NCI-H510A (cell line): Measurements from ENCODE around the gene TRPC4AP.
"Not testable (repeated sequence)": the region's sequence is repeated elsewhere in the genome, so short reads cannot be mapped to it uniquely, and the experiment has no call there.

Experiments
- DNase-seq: peaks from one replicate; lab custom pipeline; 2025; lab: John Stamatoyannopoulos, UW

TRPC4AP gene

DNA sequence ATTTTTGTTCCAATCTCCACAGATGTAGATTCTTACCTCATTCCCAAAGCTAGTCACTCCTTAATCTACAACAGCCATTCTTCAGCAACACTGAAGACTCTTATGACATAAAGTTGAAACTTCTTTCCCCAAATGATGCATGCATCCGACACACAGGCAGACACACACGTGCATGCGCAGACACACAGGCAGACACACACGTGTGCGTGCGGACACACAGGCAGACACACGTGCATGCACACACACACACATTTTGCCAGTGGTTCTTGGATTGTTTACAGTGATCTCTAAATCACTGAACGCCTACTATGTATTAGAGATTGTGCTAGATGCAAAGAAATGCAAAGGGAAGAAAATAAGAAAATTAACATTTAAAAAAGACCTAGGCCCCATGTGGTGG lies 9.0 kb upstream of the TRPC4AP start:
- no peak for DNase-seq

DNA sequence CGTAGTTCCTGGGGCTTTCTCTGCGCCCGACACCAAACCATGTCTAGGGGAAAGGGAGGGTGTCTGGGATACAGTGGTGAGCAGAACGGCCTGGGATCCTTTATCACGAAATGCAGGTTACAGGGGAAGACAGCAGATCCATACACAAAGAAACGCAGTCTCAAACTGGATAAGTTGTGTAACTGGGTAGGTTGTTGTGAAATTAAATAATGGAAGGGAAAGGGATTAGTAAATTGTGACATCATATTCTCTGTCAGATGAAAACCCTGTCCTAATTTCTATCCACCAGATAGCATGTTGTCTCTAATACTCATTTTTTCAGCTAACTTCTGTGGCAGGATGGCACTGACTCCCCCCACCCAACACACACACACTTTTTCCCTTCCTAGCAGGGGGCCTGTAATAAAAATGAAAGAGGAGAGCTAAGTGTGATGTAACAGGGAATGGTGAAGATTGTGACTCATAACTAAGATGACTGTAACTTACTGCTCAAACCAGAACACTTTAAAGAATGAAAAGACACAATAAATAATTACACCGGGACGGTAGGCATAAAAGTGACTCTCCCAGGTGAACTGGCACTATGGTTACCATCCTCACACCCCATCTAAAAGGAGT lies 769 bp upstream of the TRPC4AP start:
- no peak for DNase-seq

DNA sequence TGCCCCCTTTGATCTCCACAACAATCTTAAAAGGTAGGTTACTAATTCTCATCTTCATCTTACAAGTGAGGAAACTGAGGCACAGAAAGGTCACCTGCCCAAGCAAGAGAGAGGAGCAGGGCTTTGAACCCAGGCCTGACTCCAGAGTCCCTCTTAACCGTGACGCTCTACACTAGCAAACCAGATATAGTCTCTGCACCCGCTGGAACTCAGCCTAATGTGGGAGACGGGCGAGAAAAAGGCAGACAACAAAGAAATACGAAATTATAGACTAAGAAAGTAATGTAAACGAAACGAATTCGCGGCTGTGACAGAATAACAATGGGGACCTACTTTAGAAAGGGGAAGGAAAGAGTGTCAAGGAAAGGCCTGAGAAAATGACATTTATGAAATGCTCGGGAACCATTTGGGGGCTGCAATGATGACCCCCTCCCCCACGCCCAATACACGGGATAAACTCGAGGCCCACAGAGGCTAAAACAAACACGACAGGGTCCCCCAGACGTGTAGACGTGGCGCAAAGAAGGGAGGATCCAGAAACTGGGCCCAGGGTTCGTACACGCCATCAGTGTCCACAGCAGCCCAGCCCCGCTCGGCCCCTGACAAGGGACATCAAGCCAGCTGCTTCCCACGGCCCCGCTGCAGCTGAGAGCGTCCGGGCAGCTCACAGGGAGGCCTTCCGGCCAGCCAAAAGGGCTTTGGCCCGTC lies 637 bp downstream of the TRPC4AP start:
- no peak for DNase-seq

DNA sequence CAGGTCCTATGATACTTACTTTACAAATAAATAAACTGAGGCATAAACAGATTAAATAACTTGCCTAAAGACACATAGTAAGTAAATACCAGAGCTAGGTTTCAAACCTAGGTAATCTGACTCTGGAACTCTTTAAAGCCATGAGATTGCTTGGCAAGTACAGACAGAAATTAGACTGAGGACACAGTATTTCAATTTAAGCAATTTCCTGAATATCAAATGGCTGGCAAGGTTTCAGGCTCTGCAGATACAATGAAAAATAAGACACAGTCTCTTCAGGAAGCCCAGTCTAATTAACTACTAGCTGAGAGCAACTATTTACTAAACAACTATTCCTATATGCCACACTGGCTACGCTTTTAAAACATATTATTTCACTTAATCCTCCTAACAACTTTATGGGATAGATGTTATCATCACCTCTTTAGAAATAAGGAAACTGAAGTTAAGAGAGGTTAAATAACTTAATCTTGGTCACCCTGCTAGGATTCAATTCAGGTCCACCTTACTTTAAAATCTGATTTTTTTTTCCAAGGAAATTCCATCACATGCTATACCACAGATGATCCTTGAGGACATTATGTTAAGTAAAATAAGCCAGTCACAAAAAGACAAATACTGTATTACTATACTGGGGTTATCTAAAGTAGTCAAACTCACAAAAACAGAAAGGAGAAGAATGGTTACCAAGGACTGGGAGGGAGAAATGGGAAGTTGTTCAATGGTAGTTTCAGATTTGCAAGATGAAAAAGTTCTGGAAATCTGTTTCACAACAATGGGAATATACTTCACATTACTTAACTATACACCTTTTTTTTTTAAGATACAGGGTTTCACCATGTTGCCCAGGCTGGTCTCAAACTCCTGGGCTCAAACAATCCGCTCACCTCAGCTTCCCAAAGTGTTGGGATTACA lies 4.1 kb downstream of the TRPC4AP start:
- DNase-seq: no peak

DNA sequence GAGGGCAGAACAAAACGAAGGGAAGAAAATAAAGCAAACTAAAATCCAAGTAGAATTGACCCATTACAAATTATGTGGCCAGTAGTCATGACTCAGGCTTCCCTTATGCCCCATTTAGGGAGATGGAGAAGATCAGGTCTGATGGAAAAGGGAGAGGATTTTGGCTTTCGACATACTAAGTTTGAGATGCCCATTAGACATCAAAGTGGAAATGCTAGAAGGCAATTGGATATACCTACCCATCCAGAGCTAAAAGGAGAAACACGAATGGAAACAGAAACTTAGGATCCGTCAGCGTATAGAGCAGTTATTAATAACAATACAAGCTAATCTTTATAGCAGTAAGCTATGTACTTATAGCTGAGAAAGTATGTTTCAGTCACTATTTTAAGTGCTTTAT lies 4.8 kb downstream of the TRPC4AP start:
- DNase-seq: no peak

DNA sequence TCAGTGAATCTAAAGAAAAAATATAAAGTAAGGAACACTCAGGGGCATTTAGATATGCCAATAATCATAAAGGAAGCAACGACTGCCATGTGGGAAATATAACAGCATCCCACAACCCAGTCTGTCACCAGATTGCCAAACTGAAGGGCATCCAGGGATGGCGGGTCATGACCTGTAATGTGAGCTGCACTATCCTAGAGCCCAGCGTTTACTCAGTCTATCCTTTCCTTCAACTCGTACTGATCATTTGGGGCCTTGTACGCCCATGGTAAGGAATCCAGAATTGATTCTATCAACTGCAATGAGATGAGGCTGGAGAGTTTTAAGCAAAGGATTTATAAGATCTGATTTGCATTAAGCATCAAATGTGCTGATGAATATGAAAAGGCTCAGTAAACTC lies 5.3 kb downstream of the TRPC4AP start:
- DNase-seq: no peak

DNA sequence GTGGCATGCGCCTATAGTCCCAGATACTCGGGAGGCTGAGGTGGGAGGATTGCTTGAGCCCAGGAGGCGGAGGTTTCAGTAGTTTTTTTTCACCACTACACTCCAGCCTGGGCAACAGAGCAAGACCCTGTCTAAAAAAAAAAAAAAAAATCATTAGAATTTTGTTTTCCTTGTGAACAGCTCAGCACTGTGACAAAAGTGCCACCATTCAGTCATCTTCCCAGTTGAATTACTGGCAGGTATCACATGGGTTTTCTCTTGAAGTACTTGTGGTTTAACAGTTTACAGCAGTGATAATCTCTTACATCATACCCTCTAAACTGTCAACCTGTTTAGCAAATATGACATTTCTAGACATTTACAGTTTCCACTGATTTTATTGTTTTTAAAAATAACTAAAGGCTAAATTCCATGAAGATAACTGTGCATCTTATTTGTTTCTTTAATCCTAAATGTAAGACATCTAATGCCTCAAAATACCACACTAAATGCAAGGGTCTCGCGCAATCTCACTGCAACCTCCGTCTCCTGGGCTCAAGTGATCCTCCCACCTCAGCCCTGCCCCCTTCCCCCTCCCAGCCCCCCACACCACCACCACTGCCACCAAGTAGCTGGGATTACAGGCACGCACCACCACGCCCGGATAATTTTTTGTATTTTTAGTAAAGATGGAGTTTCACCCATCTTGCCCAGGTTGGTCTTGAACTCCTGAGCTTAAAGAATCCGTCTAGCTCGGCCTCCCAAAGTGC lies 7.0 kb downstream of the TRPC4AP start:
- DNase-seq: no peak

DNA sequence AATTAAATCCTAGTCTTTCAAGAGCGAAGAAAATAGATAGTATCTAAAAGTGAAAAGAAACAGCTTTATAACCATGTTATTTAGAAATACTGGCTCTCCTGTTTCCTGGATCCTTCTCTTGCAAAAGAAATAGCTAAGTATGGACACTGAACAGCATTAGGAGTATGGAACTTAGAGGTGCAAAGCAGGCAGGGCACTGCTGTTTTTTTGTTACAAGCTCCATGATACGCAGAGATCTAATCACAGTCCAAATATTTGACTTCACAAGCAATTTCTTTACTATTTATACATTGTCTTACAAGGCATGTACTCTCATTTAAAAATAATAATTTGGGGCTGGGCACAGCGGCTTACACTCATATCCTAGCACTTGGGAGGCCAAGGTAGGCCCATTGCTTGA lies 7.6 kb downstream of the TRPC4AP start:
- no peak for DNase-seq

DNA sequence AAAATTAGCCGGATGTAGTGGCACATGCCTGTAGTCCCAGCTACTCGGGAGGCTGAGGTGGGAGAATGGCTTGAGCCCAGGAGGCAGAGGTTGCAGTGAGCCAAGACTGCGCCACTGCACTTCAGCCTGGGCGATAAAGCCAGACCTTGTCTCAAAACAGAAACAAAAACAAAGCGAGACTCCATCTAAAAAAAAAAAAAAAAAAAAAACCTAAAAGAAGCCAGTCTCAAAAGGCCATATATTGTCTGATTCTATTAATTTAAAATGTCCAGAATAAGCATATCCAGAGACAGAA lies 12.3 kb downstream of the TRPC4AP start:
- DNase-seq: not testable (repeated sequence)

DNA sequence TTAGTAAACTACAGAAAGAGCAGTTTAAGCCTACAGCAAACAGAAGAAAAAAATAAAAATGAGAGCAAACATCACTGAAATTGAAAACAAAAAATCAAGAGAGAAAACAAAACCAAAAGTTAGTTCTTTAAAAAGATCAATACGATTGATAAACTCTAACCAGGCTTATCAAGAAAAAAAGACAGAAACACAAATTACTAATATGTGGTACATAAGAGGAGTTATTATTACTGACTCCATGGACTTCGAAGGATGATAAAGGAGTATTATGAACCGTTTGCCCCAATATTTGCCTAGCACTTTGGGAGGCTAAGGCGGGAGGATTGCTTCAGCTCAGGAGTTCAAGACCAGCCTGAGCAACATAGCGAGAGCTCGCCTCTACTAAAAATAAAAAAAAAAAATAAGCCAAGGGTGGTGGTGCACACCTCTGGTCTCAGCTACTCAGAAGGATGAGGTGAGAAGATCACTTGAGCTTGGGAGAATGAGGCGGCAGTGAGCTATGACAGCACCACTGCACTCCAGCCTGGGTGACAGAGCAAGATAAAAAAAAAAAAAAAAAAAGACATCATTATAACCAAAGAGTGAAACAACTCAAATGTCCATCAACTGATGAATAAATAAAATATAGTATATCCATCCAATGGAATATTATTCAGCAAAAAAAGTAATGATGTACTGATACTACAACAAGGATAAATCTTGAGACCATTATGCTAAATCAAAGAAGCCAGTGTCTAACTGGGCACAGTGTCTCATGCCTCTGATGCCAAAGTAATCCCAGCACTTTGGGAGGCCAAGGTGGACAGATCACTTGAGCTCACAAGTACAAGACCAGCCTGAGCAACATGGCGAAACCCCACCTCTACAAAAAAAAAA lies 12.9 kb downstream of the TRPC4AP start:
- DNase-seq: no peak

DNA sequence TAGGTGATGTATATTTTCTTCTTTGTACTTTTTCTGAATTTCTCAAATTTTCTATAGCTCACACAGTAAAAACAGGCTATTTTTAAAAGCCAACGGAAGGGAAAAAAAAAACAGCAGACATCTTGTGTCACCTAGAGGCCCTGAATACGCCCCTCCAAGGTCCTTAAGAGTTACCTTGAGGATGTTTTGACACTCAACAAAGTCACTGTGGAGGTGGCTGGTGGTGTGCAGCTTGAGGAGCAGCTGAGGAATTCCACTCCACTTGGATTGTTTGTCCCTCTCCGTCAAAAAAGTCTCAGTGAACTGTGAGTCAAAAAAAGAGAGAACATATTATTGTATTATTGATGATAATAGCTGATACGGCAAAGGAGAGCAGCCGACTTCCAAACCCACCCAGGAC lies 14.7 kb downstream of the TRPC4AP start:
- DNase-seq: no peak

DNA sequence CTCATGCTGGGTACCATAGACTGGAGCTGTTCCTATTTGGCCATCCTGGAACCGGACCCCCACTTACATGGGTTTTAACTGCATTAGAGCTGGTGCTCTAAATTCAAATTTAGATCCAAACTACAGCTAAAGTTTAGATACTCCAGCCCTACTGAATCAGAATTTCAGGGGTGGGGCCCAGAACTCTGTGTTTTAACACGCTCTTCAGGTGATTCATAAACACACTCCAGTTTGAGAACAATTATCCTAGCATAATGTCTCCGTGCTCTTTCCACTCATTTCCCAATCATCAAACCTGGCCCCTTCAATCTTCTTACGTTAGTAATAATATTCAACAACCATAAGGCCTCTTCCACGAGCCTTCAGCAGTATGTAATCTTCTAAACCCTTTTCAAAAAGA lies 15.3 kb downstream of the TRPC4AP start:
- DNase-seq: no peak

DNA sequence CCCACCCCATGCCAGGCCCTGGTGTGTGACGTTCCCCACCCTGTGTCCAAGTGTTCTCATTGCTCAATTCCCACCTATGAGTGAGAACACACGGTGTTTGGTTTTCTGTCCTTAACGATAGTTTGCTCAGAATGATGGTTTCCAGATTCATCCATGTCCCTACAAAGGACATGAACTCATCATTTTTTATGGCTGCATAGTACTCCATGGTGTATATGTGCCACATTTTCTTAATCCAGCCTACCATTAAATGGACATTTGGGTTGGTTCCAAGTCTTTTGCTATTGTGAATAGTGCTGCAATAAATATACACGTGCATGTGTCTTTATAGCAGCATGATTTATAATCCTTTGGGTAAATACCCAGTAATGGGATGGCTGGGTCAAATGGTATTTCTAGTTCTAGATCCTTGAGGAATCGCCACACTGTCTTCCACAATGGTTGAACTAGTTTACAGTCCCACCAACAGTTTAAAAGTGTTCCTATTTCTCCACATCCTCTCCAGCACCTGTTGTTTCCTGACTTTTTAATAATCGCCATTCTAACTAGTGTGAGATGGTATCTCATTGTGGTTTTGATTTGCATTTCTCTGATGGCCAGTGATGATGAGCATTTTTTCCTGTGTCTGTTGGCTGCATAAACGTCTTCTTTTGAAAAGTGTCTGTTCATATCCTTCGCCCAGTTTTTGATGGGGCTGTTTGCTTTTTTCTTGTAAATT lies 21.0 kb downstream of the TRPC4AP start:
- not testable (repeated sequence) for DNase-seq

DNA sequence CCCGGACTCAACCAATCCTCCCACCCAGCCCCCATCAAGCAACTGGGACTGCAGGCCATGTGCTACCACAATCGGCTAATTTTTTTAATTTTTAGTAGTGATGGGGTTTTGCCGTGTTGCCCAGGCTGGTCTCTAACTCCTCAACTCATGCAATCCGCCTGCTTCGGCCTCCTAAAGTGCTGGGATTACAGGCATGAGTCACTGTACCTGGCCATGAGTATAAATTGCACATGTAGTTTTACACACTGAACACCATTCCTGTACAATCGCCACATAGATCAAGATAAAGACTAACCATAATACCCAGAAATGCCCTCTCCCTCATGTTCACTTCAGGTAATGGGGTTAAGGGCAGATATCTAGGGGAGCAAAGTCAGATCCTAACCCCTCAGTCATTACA lies 26.4 kb downstream of the TRPC4AP start:
- DNase-seq: no peak

DNA sequence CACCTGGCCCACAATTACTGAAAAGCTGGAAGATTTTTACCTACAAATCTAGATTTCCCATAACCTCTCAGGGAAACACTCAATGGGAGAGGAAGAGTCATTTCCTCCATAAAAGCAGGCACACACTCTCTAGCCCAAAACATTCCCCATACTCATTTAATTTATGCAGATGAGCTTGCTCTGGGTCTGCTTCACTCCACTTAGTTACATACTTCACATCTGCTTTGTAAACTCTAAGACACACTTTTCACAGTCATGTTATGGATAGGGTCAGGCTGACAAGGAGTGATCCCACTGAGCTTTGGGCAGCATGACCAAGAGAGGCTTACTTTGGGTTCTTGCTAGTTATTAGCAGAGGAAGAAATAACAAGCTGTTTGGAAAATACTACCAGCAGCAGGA lies 27.4 kb downstream of the TRPC4AP start:
- DNase-seq: no peak

DNA sequence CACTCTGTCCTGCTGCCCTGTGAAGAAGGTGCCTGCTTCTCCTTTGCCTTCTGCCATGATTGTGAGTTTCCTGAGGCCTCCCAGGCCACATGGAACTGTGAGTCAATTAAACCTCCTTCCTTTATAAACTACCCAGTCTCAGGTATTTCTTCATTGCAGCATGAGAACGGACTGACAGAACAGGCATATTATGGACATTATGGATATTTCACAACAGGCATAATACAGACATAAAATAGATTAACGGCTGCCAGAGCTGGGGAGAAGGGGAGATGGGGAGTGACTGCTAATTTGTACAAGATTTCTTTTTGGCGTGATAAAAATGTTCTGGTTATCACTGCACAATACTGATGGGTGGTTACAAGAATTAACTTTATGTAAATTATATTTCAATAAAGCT lies 29.4 kb downstream of the TRPC4AP start:
- DNase-seq: no peak

DNA sequence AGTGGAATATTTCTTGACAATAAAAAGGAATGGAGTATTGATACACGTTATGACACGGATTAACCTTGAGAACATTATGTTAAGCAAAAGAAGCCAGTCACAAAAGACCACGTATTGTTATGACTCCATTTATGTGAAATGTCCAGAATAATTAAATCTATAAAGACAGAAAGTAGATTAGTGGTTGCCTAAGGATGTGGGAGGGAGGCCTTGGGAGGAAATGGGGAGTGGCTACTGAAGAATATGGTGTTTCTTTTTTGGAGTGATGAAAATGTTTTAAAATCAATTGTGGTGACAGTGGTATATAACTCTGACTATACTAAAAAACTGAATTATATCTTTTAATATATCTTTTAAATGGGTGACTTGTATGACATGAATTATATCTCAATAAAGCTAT lies 30.1 kb downstream of the TRPC4AP start:
- DNase-seq: no peak

DNA sequence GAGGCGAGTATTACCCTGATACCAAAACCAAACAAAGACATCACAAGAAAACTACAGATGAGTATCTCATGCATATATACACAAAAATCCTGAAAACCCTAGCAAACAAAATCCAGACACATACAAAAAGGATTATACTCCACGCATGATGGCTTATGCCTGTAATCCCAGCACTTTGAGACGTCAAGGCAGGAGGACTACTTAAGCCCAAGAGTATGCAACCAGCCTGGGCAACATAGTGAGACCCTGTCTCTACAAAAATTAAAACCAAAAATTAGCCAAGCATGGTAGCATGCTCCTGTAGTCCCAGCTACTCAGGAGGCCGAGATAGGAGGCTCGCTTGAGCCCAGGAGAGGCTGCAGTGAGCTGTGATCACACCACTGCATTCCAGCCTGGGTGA lies 32.4 kb downstream of the TRPC4AP start:
- DNase-seq: no peak

DNA sequence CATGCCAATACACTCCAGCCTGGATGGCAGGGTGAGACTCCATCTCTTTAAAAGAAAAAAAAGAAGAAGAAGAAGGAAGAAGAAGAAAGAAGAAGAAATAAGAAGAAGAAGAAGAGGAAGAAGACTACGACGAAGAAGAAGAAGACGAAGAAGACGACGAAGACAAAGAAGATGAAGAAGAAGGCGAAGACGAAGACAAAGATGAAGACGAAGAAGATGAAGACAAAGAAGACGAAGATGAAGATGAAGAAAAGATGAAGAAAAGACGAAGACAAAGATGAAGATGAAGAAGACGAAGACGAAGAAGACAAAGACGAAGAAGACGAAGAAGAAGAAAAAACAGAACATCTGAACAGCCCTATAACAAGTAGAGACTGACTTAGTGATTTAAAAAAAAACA lies 33.0 kb downstream of the TRPC4AP start:
- no peak for DNase-seq

DNA sequence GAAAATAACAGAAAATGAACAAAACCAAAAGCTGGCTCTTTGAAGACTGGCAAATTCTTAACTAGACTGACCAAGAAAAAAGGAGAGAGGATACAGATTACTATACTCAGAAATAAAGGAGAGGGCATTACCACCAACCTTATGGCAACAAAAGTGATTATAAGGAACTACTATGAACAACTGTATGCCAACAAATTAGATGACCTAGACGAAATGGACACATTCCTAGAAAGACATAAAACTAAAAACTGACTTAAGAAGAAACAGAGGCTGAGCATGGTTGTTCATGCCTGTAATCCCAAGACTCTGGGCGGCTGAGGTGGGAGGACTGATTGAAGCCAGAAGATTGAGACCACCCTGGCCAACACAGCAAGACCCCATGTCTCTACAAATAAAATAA lies 33.5 kb downstream of the TRPC4AP start:
- no peak for DNase-seq
